Activated T-cell treated with anti-CD3 and anti-CD28 coated beads for 24 hours (primary cell): ENCODE results near the gene ANKRD66.
"Not testable (repeated sequence)": the region's sequence is repeated elsewhere in the genome, so short reads cannot be mapped to it uniquely, and the experiment has no call there.

Experiments used
- DNase-seq: peaks from one replicate; pipeline ENCODE4 v3.0.0-alpha.2; 2020; ENCODE audit warnings: low read depth

Gene ANKRD66

DNA sequence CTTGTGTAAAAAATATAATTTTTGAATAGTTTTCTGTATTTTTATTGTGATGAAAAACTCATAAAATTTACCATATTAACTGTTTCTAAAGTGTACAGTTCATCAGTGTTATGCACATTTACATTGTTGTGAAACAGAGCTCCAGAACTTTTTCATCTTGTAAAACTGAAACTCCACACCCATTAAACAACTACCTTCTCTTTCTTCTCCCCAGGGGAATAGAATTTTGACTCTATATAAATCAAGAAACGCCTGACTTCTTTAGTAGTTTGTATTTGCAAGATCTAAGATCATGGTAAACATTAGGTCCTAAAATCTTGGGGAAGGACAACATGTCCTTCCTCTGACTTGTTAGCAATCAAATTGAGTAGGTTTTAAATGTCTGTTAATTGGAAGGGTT is 9.1 kb downstream of the ANKRD66 start:
- DNase-seq = no peak

DNA sequence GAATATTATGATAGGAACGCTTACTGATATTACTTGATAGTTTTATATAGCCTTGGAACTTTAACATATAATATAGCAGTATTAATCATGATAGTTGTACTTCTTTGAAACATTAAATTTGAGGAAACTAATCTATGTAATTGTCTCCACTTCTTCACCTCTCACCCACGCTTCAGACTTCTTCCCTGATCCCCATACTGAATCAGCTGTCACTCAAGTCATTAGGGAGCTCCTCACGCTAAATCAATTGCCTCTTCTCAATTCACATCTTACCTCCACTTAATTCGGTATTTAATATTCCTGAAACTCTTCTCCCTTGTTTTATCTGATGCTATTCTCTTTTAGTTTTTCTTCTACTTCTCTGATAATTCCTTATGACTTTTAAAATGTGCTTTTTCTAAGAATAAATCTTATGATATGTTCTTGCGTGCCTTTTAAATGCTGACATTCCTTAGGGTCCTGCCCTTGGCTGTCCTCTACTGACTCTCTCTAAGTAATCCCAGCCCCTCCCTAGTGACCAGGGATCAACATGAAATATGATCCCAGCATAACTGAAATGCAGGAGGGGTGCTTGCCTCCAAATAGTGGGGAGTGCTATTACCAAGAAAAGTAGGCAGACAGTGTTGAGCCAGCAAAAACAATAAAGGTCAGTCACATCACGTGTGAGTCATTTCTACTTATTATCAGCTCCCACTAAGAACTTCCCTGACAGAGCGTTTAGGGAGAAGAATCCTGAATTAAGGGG is 9.9 kb downstream of the ANKRD66 start:
- no peak for DNase-seq

DNA sequence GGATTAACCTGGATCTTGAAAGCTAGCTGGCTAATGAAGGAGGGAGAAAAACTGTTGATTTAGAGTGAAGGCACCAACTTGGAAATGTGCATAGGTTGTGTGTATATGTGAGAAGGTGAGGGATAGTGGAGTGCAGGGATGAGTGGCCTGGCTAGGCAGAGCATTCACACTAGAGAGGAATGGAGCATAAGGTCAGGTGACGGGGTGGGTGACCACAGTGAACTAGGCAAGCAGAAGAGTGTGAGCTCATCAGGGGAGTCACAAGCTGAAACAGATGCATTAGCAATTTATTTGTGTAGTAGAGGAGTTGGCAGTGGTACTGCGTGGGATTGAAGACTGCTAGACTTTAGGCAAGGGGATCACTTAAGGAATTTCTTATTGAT is 10.5 kb downstream of the ANKRD66 start:
- no peak for DNase-seq

DNA sequence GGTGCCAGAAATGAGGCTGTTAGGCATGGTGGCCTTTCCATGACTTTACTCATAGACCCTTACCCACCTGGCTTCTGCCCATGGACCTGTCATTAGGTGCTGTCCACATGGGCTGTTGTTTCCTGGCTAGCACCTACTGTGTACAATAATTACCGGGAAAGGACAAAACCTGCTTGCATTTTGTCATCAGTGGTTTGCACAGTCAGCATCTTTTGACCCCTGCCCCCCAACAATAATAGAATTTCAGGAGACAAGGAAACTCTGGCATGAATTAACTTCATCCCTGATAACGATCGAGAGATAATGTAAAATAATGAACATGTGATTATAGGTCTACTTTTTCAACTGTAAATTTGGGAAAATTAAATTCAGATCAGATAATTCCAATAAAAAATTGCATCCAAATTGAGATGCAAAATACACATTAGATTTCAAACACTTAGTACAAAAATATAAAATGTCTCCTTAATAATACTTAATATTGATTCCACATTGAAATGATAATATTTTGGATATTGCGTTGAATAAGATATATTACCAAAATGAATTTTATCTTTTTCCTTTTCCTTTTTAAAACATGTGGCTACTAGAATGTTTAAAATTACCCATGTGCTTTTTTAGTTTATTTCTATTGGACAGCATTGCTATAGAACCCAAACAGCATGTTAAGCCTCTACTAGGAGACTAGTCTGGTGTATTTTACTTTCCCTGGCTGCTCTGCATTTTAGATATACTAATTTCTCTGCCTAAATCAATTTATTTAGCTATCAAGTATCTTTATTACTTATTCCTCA is 12.4 kb downstream of the ANKRD66 start:
- no peak for DNase-seq

DNA sequence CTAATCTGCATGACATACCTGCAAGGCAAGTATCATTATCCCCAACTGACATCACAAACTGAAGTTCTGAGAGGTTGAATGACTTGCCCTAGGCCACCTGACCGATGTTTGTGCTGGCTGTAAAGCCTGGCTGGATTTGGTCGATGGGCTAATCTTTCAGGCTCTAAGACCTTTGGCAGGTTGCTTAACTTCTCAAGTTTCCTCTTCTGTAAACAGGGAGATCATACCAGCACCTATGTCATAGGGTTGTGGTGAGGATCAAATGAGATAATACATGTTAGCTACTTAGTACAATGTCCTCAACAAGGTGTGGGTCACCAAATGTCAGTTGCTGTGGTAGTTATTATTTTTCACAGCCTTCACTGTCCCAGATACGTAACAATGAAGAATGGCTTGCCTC is 14.2 kb downstream of the ANKRD66 start:
- no peak for DNase-seq

DNA sequence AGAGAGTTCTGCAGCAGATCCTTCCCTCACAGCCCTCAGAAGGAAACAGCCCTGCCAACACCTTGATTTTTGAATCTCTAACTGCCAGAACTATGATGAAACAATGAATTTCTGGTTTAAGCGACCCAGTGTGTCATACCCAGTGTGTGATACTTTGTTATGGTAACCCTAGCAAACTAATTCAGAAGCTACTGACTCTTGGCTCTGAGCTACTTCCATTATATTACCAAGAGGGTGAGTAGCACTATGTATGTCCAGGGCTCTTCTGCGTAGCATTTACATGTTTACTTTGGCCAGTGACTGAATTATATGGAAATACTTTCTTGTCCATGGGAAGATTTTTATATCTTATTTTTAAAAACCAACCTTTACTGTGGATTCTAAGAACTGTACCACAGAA is 16.7 kb downstream of the ANKRD66 start:
- DNase-seq = no peak

DNA sequence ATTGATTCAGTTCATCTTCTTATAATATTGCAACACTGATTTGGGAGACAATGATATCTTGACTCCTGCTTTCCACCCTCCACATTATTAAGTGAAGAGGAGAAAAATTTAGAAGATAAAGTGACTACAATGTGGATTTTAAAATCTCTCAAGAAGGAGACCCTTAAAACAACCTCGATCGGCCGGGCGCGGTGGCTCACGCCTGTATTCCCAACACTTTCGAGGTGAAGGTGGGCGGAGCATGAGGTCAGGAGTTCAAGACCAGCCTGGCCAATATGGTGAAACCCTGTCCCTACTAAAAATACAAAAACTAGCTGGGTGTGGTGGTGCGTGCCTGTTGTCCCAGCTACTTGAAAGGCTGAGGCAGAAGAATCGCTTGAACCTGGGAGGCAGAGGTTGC is 17.5 kb downstream of the ANKRD66 start:
- not testable (repeated sequence) for DNase-seq

DNA sequence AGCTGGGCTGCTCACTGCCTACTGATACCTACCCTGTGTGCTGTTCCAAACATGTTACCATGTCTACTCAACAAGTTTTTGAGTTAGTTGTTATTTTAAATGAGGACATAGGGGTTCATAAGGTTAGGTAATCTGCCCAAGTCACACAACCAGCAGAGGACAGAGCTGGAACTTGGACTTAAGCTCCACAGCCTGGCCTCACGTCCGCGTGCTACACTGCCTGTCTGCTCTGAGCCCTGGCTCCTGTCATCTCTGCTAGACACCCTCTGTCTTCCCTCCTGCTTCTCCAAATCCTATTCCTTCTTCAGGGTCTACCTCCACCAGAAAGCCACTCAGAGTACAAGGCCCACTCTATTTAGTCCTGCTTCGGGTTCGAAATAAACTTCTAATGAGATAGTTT is 18.2 kb downstream of the ANKRD66 start:
- DNase-seq = no peak

DNA sequence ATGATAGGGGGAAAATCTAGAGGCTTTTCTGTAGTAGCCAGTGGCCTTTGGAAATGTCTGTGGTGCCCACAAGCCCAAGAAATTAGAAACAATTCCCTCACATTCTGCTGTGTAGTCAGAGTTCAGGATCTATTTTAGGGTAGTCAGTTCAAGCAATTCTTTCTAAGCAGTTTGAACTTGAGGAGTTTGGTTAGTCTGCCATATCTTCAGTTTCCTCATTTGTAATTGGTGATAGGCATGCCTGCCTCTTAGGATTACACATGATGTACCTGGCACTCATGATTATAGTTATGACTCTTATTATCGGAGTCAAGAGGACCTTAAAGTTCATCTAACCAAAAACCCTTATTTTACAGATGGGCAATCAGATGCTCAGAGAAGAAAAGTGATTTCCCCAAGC is 25.3 kb downstream of the ANKRD66 start:
- no peak for DNase-seq

DNA sequence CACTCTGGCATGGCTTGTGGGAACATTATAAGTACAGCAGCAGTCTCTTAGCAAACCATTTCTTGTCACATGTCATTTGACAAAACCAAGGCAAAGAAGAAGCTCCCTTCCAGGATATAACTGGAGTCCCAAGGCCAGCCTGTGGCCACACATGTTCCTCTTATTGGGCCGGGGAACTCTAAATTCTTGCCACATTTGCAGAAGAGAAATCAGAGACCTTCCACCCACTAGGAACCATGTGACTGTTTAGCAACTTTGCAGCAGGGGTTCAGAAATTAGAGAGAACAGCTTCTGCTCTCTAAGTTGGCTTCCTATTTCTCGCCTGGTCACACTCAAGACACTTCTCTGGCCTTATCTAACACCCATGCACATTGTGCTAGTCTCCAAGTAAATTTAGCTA is 26.0 kb downstream of the ANKRD66 start:
- DNase-seq = no peak

DNA sequence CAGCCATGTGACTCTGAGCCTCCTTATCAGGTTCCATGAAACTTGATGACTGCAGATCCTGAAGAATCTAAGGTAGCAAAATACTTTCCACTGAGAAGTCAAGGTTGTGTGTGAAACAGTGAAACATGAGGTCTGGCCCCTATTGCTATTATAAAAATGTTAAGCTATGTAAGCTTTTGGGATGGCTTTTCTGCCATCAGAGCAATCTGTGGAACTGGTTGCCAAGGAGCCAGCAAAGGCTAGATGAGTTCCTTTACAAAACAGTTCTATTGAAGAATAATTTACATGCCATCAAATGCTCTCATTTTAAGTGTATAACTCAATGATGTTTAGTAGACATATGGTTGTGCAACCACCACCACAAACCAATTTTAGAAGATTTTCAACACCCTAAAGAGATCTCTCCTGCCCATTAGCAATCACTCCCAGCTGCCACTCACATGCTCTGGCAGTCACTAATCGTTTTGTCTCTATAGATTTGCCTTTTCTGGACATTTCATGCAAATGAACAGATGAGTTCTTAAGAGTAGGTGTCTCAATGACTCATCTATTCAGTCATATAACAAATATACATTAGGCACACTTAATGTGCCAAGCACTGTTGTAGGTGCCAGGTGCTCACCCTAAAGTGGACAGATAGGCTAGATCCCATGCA is 26.6 kb downstream of the ANKRD66 start:
- no peak for DNase-seq

DNA sequence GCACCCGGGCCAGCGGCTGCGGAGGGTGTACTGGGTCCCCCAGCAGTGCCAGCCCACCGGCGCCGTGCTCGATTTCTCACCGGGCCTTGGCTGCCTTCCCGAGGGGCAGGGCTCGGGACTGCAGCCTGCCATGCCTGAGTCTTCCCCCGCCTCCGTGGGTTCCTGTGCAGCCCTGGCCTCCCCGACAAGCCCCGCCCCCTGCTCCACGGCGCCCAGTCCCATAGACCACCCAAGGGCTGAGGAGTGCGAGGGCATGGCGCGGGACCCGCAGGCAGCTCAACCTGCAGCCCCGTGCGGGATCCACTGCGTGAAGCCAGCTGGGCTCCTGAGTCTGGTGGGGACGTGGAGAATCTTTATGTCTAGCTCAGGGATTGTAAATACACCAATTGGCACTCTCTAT is 28.0 kb downstream of the ANKRD66 start:
- DNase-seq = not testable (repeated sequence)

DNA sequence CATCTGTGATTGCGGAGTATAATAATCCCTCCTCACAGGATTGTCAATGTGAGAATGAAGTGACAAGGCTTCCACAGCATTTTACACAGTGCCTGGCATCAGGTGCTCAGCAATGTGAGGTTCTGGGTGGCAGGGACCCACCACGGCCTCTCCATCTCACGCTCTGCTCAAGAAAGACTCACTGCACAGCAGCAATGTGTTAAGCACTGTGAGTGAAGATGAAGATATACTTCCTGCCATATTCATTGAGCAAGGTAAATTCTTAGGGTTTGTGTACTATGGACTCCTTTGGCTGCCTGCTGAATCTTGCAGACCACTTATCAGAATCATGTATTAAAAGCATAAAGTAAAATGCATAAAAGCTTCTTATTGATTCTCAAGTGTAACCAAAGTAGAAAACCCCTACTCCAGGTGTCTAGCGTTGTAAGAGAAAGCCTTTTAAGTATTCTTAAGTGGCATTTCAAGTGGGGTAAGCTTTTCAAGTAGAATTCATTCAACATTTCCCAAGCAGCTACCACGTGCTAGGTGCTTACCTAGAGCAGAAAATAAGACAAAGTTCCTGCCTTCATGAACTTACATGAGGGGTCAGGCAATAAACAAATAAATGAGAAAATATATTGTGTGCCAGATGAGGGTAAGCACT is 29.5 kb downstream of the ANKRD66 start:
- no peak for DNase-seq

DNA sequence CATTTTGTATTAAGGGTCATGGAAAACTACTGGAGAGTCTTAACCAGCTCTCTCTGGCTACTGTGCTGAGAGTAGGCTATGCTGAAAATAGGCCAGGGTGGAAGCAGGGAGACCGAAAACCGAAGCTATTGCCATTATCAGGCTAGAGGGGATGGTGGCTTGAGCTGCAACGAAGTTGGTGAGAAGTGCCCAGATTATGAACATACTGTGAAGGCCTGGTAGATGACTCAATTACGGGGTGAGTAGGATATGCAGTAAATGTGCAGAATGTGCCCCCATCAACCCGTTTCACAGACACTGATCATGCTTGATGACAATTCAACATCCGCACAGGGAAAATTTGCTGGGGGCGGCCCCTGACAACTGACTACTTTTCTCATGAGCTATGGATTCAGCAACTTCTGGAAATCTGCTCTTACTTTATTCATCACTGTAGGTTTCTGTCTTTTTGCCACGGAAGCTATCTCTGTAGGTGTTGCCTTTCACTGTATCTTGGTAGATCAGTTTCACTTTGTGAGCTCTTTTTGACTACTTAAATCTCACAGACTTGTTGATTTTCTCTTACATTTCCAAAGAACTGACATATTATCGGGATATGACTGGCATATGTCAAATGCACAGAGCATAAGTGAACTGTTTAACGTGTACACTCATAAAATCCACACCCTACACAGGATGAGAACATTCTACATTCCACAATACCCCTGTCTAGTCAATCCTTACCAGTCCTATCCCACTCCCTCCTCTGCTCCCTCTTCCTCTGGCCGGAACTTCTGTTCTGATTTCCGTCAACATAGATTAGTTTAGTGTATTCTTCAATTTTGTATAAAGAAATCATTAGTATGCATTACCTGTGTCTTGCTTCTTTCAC is 31.0 kb downstream of the ANKRD66 start:
- no peak for DNase-seq

DNA sequence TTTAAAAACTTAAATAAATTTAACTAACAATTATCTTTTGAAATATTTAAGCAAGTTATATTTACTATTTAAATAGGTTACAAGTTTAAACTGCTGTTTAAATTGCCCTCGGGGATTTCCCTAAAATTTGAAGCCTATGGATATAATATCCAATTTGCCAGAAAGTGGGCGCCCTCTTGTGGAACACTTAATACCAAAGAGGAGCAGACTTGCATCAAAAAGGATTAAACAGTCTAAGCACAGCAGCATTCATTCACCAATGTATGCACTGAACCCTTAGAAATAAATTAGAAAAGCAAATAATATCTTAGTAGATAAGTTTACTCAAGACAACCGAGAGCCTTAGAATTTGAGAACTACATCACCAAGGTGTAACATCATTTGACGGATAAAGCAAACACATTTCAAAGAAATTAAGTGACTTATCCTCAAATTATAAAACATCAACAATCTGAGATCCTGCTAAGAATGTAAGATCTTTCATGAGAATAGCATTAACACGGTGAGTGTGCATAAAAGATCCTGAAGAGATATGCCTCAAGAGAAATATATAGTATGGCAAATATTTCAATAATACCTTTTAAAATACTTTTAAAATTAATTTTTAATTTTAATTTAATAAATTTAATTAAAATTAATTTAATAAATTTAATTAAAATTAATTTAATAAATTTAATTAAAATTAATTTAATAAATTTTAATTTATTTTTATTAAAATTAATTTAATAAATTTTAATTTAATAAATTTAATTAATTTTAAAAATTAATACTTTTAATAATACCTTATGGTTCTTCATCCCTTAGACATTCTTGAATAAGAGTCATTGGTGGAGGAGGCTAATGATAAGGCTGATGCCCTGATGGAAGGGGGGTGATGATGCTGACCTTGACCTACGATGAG is 35.0 kb downstream of the ANKRD66 start:
- DNase-seq = peak; percentile 16

DNA sequence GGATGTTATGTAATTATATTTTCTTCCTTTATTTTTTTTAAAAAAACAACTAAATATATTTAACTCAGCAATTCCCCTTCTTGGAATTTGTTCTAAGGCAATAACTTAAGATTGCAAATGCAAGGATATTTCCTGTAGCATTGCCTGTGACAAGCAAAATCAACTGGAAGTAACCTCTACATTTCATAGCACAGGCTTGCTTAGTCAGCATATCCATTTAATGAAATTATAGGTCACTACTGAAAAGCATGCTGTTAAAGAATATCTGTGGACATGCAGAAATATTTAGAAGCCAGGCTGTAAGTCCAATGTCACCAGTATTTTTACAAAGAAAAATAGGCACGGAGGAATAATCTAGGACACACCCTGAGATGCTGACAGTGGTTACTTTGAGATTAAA is 37.8 kb downstream of the ANKRD66 start:
- no peak for DNase-seq

DNA sequence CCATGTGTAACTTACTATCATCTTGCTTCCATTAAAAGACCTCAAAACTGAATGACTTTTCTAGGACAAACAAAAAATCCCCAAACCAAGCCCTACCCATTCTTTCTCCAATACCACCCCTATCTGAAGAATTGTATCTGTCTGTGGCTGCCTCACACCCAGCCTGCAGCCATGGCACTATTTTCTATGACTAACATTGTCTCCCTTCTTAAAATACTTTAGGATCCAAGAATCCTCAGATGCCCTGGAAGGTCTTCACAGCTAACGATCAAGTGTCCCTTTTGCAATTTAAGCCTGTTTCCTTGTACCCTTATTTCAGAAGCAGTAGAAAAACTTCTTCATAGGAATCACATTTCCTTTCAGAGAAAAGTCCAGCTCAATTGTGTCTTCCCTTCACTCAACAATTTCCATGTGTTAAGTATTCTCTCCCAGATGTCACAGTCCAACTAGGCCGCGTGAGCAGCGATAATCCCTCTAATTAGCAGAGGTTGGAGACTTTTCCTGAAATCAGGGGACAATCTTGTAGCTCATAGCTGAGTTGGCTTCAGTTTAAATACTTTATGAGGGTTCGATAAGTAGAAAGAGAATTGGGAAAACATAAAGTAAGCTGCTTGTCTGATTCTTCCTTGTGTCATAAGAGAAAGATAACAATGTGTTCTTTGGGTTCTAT is 41.3 kb downstream of the ANKRD66 start:
- no peak for DNase-seq

DNA sequence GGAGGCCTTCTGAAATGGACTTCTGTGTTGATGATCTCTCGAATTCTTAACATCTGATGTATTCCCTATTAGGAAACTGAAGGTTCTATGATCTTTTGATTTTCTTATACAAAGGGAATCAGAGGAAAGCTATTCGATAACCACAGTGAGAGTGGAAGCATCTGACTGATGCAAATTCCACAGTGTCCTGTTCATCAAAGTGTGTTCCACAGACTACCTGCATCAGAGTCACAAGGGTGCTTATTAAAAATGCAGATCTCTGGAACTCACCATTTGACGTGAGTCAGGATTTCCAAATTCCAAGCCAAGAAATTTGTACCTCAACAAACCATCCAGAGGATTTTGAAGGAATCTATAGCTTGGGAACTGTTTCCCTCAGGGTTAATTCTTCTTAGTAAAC is 42.1 kb downstream of the ANKRD66 start:
- DNase-seq = no peak

DNA sequence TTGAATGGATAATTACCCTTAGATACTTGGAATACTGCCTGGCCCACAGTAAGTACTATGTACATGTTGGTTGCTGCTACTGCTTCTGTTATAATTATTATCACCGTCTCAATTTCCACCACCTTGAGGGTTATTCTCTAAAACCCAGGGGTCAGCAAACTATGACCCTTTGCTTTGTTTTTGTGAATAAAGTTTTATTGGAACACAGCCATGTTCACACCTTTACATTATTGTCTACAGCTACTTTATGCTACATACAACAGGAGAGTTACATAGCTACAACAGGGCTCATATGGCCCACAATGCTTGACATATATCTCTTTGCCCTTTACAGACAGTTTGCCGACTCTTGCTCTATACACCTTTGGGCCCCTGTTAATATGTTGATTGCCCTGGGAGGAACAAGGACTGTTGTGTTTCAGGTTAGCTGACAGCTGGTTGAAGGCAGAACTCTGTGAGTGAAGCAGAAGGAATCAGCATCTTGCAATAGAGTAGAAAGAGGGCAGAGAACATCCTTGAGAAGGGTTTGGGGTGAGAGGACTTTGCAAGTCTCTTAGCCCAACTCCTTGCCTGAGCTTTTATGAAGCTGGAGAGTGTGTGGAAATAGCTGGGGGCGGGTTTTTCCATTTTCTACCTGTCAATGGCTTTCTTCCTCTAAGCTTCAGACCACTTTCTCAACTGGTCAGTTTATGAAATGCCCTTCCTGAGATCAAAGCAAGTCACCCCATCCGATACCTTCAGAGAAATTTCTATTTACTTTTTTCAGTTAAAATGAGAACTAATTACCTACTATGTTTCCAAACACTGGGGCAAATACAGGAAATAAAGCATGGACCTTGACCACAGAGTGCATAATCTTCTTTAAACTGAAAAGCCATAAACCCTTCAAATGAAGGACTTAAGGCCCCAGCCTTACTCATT is 43.0 kb downstream of the ANKRD66 start:
- DNase-seq = no peak
